ENCODE data around the gene EYA4.

DNA sequence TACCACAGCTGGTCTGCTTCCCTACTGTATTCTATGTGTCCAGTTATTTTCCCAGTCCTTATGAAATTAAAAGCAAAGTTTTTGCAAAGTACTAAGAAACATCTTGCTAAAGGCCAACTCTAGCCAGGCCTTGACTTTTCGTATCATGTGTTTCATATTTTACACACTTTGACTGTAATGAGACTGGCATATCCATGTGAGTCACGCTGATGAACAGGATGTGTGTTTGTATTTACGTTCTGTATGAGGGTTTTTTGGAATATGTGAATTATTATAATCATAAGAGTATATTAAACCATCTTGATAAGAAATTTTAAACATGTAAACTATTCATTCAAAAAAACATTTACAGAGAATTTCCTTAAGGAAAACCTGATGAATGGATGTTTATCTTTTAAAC is 59.7 kb downstream of the EYA4 start:
- TF ChIP-seq CTCF (conservative IDR thresholded peaks at IDR 0.05 in 1 of 2, IDR thresholded peaks at IDR 0.05 in 1 of 2; ENCODE audit: low read depth in 1 of 2, low read length in 2 of 2) = no peak
- no peak for TF ChIP-seq EZH2 (IDR thresholded peaks at IDR 0.05; ENCODE audit: low read length, missing control alignments)
